Fibroblast of skin of right biceps (primary cell): ENCODE data around the gene EVX1.

ENCODE experiments used
- DNase-seq: peaks from one replicate; pipeline ENCODE4 v3.0.0-alpha.2; 2013

EVX1 gene

DNA sequence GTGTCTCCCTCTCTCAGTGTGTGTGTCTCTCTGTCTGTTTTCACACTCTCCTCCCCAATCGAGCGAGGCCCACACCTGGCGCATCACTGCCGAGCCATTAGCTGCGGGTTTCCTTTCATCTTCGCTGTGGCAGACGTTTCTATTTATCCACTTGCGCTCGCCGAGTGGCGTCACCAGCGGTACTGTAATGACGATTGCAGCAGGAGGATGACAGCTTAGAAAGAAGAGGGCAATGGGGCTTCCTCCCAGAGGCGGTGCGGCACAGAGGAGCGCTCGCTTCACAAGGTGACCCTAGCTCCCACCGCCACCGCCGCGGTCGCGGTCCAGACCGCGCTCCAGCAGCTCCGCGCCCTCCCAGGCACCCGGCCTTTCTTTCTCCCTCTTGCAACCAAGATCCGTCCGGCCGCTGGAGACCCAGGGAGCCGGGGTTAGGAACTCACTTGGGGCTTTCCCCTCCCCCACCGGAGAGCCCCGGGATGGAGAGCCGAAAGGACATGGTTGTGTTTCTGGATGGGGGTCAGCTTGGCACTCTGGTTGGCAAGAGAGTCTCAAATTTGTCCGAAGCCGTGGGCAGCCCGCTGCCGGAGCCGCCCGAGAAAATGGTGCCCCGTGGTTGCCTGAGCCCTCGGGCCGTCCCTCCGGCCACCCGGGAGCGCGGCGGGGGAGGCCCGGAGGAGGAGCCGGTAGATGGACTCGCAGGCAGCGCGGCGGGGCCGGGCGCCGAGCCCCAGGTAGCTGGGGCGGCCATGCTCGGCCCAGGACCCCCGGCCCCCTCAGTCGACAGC lies at the start of gene EVX1:
EVX1 (plus strand) TSS at position 248 of the 785 bp plus-strand sequence; CDS start at position 477, 229 bp downstream.
- no peak for DNase-seq

DNA sequence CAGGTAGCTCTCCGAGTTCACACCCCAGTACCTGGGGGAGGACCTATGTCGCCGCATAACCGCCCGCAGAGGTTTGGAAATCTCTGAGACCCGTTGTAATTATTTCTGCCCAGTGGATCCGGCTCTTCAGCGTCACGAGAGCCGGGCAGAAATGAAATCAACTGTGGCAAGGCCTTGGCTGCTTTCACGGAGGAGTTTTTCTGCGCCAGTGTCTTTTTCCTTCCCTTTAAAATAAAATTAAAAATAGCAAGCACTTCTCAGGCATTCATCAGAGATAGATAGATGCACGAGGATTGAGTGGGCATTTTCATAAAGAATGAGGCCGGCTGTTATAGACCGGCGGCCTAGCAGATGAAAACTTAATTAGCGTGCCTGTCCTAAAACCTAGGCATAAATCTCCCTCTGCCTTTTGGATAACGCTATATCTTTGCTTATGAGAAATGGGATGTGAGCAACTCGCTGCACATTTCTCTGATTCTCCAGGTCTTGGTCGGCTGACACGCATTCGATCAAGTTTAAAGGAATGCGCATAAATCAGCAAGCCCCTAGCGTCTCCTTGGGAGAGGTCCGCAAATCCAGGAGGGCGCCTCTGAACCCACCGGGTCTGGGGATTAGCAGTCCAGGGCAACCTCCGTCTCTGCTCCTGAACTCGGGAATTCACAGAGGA lies 49.1 kb upstream of the EVX1 start:
- DNase-seq: no peak

DNA sequence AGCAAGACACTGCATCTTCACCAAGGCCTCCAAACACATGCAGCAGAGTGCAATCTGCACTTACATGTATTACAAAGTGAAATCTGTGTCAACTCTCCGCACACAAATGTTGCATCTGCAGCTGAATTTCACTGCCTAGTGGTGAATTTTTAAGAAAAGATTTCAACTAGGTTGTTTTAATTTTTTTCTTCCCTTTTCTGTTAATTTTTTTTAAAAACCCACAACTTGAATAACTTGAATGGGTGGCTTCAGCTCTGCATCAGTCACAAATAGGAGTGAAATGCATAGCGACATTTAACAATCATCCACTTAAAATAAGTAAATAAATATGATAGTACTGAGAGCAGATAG lies 48.6 kb upstream of the EVX1 start:
- no peak for DNase-seq

DNA sequence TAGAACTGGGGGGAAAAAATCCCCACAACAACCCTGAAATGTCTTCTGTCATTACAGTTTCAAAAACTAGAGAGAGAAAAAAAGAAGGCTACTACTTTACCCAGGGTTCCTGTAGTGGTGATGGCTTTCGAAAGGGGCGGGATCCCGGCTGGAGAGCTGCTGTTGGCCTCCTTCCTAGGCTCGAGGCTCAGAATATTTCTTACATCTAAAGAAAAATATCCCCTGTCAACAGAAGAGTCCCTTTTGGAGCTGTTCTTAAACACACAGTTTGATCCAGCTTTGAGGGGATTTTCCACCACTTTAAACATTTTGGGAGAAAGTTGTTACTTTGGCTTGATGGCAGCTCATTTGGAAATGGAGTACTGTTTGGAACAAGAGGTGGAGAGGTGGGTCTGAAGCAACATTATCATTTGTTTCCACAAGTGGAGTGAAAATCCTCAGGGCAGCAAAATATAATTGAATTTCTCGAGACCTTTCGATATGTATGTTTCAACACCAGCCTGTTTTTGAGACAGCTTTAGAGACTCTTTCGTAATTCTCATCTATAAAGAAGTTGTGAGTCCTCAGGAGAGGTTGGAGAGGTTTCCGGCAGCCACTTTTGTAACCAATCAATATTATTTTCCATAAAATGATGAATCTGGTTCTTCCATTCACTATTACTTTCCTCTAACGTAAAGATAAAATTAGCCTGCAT lies 47.8 kb upstream of the EVX1 start:
- DNase-seq: no peak

DNA sequence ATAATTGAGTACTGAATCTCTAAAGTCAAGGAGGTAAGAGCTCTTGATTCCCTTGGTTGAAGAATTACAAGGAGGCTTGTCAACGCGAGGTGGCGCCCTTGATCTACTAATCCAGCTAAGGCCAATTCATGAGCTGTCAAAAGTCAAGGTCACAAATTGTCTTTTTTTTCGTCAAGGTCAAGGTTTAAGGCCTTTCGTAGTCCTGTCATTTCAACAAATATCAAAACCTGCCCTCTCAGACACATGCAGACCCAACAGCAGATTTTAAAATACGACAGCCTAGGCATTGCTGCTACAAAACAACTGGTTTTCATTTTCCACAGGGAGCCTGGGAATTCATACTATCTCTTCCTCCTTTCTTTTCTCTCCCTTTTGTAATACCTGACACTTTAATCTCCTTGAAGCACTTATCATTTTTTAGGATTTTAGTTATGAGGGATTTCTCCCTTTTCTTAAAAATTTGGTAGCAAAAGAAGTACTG lies 46.3 kb upstream of the EVX1 start:
- DNase-seq: peak; percentile 58

DNA sequence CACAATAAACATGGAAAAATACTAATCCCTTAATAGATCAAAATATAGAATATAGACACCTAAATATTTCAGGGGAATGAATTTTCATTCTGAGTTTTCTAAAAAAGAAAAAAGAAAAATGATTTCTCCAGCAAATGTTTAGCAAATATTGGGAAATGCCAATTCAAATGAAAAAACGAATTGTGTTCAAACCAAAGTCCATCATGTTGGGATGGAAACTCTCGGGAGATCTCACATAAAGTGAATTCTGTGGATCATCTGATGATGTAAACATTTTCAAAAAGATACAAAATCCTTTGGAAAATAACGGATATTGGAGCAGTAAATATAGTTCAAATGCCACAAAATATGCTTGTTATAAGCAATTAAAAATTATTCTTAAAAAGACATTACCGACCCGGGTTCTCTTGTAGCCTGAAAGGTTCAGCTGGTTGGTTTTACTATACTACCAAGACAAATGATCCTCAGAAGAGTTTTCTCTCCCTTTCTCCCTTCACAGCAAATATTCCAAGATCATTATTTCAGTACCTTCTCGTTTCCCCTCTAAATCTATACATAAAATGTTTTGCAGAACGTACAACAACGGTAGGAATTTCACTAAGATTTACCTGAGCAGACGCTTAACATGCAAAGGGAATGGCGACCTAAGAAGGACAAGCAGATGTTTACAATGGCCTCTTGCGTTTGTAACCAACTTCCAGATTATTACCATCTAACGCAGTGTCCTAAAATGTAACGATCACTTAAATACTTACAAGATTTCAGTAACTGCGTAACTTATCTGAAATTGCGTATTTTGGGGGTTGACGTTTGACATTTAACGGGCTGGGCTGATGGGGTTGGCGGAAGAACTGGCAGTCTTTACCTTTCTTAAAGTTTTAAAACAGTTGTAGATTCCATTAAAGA lies 45.2 kb upstream of the EVX1 start:
- no peak for DNase-seq

DNA sequence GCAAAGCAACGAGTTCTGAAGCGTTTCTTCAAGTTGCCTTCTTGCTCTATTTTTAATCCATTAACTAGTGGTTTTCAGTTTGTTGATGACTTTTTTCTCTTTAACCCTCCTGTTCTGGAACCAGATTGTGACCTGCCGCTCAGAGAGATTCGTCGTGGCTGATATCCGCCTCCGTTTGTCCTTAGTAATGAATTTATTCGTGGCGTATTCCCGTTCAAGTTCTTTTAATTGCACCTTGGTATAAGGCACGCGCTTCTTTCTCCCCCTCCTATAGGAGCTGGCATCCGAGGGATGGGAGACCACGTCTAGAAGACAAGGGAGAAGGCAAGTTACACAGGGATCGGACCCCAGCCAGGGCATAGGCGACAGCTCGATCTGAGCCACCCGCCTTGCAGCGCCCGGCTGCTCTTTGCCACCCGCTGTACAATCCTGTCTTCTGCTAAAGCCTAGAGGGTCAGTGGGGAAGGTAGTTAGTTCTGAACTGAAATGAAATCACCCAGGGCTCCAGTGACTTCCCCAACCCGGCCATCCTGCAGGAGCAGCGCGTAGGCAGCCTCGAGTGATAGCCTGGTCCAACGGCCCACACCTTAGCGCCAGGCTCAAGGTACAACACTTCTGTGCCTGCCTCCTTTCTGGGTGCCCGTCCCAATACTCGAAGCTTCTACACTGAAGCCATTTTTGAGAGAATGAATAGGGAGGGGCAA lies 44.3 kb upstream of the EVX1 start:
- no peak for DNase-seq

DNA sequence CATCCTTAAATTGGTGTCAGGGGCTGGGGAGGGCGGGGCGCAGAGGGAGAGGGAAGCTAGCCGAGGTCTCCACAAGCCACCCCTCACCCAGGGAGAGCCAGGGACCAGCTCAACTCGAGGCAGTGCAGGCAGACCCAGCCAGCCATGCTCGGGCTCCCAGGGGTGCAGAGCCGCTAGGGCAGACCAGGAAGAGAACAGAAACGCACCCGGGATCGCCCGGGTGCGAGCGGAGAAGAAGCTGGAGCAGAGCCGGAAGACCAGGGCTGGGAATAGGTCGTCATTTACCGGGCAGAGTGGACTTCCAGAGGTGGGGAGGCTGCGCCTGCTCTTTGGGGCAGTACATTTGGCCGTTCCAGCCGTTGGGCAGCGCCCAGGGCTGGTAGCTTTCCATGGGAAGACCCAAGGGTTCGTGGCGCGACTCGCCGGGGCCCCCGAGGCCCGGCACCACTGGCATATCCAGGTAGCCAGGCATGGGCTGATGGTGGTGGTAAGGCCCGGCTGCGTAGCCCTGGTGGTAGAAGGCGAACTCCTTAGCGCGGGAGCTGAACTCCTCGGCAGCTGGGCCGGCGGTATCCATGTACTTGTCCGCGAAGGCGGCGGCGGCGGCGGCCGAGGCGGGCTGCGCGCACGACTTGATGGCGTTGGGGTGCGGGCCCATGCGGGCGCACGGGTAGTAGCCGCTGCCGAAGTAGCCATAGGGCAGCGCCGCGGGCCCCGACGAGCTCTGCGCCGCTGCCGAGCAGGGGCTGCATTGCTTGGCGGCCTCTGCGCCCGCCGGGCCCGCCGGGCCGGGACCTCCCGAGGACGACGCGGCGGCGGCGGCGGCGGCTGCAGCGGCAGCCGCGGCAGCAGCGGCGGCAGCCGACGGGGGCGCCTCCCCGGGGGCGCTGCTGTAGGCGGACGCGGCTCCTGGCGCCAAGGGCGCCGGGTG lies 43.5 kb upstream of the EVX1 start:
- no peak for DNase-seq

DNA sequence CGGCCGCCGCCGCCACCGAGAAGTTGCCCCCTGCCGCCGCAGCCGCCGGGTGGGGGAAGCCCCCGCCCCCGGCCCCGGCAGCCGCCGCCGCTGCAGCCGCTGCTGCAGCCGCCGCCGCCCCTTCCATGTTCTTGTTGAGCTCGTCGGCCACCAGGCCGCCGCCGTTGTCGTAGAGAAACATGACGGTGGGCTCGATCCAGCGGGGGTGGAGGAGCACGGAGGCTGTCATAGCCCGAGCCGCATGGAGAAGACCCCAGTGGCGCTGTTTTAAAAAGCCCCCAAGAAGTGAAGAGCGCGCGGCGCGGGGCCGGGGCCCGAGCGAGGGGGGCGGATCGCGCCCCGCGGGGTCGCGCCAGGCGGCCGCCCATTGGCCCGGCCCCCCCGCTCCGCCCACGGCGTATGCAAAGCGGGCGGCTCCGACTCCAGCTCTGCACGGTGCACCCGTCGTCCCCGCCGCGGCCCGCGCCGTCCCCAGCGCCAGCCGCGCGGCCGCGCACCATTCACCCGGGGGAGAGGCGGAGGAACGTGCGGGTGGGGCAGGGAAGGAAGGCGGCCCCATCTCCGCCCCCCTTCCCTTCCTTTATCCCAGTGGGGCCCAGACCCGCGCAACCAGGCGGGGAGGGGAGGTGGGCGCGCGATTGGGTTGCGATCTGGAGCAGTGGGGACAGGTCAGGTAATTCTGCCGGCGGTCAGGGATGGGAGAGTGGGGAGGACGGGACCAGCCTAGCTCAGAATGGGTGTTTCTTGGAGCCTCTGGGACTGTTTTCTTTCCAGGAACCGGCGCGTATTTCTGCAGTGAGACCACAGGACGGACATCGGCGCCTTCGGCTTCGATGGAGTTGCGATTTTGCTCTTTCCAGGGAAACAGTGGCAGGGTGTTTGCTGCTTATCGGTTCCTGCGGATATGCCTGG lies 42.5 kb upstream of the EVX1 start, which contains the start of gene HOXA13:
HOXA13 (minus strand) TSS at position 243 of the 912 bp plus-strand sequence; CDS start at position 229, 14 bp downstream.
- DNase-seq: no peak

DNA sequence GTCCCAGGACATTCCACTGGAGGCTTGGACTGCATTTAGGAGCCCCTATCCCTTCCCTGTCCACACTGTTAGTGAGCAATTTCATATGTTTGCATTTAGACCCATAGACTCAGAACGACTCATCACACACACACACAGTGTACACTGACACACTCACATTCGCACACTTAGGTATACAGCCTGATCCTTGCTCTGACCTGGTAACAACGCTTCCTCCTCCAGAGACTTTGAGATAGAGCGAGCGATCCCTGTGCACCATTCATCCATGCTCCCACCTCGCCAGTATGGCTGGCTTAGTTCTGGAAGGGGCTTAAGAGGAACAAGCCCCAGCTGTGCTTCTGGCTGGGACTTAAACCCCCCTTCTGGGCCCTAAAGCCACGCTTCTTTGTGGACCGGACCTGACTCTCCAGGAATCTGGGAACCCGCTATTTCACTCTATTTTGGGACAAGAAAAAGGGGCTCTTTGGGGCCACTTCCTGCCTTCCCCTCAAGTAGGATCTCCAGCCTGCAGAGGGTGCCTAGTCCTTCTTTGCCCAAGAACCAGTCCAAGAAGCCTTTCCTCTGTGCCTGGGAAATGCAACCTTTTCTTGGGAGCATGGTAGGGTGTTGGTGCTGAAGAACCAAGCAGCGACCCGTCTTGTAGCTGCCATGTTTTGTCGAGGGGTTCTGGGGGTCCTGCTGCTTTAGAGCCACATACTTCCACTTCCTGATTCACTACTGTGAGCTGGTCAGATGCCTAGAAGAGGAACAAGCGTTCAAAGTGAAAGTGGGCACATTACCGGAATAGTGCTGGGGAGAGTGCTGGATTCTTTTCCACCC lies 41.6 kb upstream of the EVX1 start:
- DNase-seq: no peak

DNA sequence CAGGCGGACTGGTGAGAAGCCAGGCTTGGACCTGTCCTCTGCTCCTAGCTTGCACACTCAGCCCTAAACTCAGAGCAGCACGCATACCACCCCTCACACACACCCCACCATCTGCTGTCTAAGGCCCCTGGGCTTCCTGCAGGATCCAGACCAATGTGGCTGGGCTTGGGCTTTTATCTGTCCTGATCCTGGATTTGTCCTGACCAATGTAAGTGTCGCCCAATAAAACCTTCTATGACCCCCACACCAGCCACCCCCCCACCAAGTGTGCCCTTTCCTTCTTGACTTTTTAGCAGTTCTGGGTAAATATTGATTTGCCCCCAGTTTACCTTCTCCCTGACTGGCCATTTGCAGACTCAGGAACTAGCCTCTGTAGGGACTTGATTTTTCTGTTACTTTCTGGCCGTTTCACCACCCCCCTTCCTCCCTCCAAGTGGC lies 41.0 kb upstream of the EVX1 start:
- no peak for DNase-seq

DNA sequence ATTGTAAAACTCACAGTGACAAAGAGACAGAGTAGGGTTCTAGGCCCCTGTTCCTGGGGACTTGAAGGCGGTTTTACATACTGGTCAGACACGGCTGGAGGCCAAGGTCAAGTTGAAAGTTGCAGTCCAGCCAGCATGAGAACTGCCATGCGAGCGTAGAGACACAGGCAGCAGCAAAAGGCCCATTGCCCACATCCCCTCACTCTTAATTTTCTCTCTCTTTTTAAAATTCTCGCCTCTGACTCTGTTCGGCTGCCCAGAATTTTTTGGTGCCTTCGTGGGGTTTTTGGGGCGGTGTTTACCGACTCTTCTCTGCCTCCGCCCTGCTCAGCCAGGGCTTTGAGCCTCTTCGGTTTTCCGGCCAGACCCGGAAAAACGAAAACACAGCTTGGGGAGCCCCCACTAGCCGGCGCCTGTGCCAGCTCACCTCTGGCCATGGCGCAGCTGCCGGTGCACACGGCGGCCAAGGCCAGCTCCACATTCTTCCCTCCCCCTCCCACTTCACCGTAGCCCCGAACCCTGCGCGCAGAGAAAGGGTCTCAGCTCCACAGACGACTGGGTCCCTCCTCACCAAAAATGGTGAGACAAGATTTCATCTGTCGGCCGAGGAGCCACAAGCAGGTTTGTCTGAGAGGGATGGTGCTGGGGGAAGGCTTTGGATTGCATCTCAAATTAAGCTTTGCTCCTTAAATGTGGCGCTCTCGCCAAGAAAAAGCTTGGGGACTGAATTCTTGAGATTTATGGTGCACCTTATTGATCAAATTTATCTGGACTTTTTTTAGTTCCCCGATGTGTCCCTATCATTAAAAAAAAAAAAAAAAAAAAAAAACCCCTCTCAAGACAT lies 40.4 kb upstream of the EVX1 start:
- no peak for DNase-seq

DNA sequence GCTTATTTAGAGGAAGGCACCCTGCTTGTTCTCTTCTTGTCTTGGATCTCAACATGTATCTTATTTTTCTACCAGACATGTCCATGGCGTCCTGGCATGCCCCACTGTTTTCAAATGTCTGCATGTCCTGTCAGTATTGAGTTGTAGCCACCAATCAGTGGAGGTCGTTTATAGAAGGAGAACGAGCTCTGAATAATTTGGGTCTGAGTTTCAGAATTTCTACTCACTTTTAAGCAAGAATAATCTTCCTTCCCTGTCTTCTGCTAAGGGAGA lies 39.8 kb upstream of the EVX1 start:
- no peak for DNase-seq

DNA sequence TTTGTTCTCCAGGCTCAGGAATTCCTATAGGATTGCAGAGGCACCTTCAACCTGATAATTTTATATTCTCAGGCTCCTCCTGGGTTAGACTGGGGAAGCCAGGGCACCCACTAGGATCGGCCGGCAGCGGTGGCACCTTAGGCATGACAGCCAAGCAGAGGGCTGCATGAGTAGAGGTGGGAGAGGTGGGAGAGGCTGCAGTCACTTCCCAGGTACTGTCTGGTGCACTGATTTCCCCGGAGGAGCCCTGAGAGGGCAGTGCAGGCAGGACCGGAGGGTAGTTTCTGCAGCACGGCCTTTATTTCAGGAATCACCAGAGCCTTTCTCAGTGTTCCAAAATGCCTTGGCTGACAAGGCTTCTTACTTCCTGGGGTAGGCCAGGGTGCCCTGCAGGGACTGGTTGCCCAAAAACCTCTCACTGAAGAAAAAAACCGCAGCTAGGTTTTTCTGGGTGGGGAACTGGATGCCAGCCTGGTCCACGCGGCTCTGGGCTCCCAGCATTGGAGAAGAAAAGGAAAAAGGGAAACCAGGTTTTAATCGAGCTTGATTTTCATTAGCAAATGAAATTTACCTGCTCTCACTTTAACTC lies 39.1 kb upstream of the EVX1 start:
- DNase-seq: no peak

DNA sequence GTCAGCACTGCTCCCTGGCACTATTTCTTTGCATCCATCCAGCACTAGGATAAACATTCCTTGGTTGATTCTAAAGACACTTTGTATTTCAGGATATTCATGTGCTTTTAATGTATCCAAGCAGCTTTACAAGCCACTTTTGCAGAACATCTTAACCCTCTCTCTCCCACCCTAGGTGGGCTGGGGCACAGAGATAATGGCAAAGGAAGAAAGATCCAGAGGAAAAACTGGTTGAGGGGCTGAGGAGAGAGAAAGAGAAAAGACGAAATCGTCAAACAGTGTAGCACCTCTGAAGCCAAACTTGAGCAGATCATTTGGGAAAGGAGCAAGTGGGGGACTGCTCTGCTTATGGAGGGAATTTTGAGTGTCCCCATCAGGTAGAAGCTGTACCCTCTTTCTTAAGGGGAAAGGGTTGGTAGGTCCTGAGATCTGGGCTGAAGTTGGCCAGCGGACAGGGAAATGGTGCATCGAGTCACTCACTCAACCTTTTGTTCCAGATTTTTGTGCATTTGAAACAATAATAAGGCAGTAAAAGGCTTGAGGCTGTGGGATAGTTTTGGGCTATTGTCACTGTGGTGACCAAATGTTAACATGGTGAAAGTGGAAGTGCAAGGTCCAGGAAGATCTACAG lies 38.5 kb upstream of the EVX1 start:
- no peak for DNase-seq

DNA sequence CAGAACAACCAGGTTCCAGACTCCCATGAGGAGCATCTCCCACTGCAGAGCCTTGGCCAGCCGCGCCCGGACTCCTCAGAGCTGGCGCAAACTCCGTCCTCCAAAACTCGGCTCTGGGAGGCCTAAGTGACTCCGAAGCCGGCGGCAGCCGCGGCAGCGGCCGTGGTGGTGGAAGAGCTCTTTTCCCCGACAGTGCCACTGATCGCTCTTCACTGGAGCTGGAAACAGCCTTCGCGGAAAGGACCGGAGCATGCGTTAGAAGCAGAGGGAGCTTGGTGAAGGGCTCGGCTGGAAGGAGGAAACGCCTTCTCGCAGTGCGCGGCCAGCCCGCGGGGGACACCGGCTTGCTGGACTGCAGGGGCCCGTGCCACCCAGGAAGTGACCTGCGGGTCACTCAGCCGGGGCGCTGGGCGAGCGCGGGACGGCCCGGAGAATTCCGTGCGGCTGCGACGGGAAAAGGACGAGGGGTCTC lies 37.7 kb upstream of the EVX1 start:
- DNase-seq: peak; percentile 30
